K562 (cell line): Measurements from ENCODE around the gene CSNK1D. TPM values are rescaled to one million over a fixed set of nuclear protein-coding genes. Genes with fewer than 3 reads are reported as not detected.

Experiments used
- CC2D1A ChIP-seq: fragments of 450-650 bp; IDR thresholded peaks from 2 replicates; pipeline ENCODE4 v1.6.1; 2017; ENCODE audit warnings: mild to moderate bottlenecking
- CCAR2 ChIP-seq: fragments of 200-400 bp; formaldehyde crosslinking; IDR thresholded peaks from 2 replicates; pipeline ENCODE4 v1.6.1; 2017; ENCODE audit warnings: mild to moderate bottlenecking, low read depth, low read length
- HES1 ChIP-seq: fragments of 450-650 bp; IDR thresholded peaks from 2 replicates; pipeline ENCODE4 v1.6.1; 2016; ENCODE audit warnings: low read depth, mild to moderate bottlenecking, moderate library complexity
- MCM5 ChIP-seq: fragments of 450-650 bp; IDR thresholded peaks from 2 replicates; pipeline ENCODE4 v1.6.1; 2016; ENCODE audit warnings: low read depth
- NR2C2 ChIP-seq, 2 experiments: fragments of 200-800 bp in 1 of 2; sonication (Bioruptor generic) in 1 of 2; sonication (generic) in 1 of 2; formaldehyde crosslinking in 1 of 2; IDR thresholded peaks; 2 replicates each; pipeline versions ENCODE4 v1.6.1 to v1.8.0; 2016 to 2022; ENCODE audit warnings: mild to moderate bottlenecking in 1 of 2, missing compliant biosample characterization in 1 of 2, missing genetic modification characterization in 1 of 2, missing genetic modification reagents in 1 of 2
- RERE ChIP-seq: sonication (generic); formaldehyde crosslinking; IDR thresholded peaks from 2 replicates; pipeline ENCODE4 v1.8.0; 2023; ENCODE audit warnings: missing genetic modification reagents, mild to moderate bottlenecking, borderline replicate concordance
- SMAD3 ChIP-seq: fragments of 450-650 bp; formaldehyde crosslinking; conservative IDR thresholded peaks from 2 replicates; pipeline ENCODE4 v1.4.0; 2020; ENCODE audit warnings: mild to moderate bottlenecking
- TAF9B ChIP-seq: fragments of 450-650 bp; IDR thresholded peaks from 2 replicates; pipeline ENCODE4 v1.6.1; 2018; ENCODE audit warnings: mild to moderate bottlenecking; ENCODE audit not compliant: partially characterized antibody
- polyA plus RNA-seq, 8 experiments: library from polyadenylated mRNA; depleted of rRNA in 4 of 8; stranded (reverse) in 5 of 8; unstranded in 3 of 8; fragments of >200 nt; fragmentation: Nextera tagmentation in 2 of 8; fragmentation: Illumina TruSeq in 1 of 8; extraction: Ambion mirVana in 2 of 8; extraction: Trizol in 1 of 8; gene quantifications; 2 replicates each; pipeline versions ENCODE4 v1.2.1 to v1.2.3, GENCODE V29; 2011 to 2014; ENCODE audit warnings: inconsistent platforms in 1 of 8, missing spikeins in 1 of 8
- total RNA-seq, 7 experiments: library from RNA; depleted of rRNA in 6 of 7; stranded (reverse); fragments of >200 nt in 6 of 7; fragmentation: Illumina TruSeq in 2 of 7; extraction: Trizol in 2 of 7; gene quantifications; 2 replicates each; pipeline versions ENCODE4 v1.2.1 to v1.2.3, GENCODE V29; 2011 to 2021; ENCODE audit warnings: low replicate concordance in 1 of 7
- TF ChIP-seq, protein P1 (sequence below): fragments of 150-350 bp; conservative IDR thresholded peaks from 2 replicates; pipeline ENCODE4 v1.6.1; 2014; ENCODE audit warnings: low read length
- TF ChIP-seq, protein P2 (sequence below): fragments of 450-650 bp; conservative IDR thresholded peaks from 2 replicates; pipeline ENCODE4 v1.6.1; 2016; ENCODE audit warnings: missing genetic modification characterization, low read depth, mild to moderate bottlenecking, control low read depth, missing compliant biosample characterization
- TF ChIP-seq, protein P3 (sequence below): fragments of 250-450 bp; sonication (Bioruptor Pico); IDR thresholded peaks from 2 replicates; pipeline ENCODE4 v1.8.0; 2021; ENCODE audit warnings: moderate library complexity, mild to moderate bottlenecking, inconsistent platforms

CSNK1D gene
- total and polyA plus RNA-seq, 9 of the 15 experiments (the other 6 are each of a cell fraction or from before 2014, with no cell fraction given) = 6.5 to 133 (median 41.3) TPM

DNA sequence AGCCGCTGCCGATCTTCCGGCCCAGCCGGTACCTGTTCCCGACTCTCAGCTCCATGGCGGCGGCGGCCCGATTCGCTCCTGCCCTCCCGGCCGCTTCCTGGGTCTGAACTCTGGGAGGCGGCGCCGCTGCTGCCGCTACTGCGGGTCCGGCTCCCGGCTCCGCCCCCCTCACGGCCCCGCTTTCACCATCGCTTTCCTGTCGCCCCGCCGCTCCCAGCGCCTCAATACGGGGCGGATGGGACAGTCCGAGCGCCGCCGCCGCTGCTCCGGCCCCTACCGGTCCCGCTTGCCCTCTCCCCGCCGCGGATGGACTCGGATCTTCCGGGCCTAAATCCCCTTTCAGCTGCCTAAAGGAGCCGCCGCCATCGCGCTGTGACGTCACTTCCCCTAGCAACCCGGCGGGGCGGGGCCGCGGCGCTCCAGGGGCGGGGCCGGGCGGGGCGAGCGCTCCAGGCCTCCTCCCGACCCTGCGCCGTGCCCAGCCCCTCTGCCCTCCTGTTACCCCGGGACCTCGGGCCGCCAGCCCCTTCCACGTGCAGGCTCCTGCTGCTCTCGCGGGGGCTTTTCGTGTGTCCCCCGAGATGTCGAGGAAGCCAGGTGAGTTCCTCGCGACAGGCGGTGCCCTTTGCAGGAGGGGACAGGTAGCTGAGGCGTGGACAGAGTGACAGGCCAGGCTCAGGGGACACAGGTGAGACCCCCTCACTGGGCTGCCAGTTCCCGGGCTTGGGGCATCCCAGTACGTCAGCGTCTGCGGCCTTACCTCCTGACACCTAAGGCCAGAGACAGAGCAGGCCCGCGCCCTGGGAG is at the start of gene CSNK1D (continued):
- TF ChIP-seq, protein P1, sequence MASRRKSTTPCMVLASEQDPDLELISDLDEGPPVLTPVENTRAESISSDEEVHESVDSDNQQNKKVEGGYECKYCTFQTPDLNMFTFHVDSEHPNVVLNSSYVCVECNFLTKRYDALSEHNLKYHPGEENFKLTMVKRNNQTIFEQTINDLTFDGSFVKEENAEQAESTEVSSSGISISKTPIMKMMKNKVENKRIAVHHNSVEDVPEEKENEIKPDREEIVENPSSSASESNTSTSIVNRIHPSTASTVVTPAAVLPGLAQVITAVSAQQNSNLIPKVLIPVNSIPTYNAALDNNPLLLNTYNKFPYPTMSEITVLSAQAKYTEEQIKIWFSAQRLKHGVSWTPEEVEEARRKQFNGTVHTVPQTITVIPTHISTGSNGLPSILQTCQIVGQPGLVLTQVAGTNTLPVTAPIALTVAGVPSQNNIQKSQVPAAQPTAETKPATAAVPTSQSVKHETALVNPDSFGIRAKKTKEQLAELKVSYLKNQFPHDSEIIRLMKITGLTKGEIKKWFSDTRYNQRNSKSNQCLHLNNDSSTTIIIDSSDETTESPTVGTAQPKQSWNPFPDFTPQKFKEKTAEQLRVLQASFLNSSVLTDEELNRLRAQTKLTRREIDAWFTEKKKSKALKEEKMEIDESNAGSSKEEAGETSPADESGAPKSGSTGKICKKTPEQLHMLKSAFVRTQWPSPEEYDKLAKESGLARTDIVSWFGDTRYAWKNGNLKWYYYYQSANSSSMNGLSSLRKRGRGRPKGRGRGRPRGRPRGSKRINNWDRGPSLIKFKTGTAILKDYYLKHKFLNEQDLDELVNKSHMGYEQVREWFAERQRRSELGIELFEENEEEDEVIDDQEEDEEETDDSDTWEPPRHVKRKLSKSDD = no peak
- TF ChIP-seq CC2D1A (no peak), SMAD3 (no peak), TAF9B (peak; percentile 90), HES1 (no peak), CCAR2 (no peak), NR2C2 (CRISPR knock-in tag; IDR thresholded peaks at IDR 0.05) (no peak), NR2C2 (tag; IDR thresholded peaks at IDR 0.05) (peak; percentile 19; the same call in 1 of the 2 replicates), MCM5 (no peak), RERE (CRISPR knock-in tag) (no peak)
- TF ChIP-seq, protein P2, sequence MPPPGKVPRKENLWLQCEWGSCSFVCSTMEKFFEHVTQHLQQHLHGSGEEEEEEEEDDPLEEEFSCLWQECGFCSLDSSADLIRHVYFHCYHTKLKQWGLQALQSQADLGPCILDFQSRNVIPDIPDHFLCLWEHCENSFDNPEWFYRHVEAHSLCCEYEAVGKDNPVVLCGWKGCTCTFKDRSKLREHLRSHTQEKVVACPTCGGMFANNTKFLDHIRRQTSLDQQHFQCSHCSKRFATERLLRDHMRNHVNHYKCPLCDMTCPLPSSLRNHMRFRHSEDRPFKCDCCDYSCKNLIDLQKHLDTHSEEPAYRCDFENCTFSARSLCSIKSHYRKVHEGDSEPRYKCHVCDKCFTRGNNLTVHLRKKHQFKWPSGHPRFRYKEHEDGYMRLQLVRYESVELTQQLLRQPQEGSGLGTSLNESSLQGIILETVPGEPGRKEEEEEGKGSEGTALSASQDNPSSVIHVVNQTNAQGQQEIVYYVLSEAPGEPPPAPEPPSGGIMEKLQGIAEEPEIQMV (tag) = no peak
- TF ChIP-seq, protein P3, sequence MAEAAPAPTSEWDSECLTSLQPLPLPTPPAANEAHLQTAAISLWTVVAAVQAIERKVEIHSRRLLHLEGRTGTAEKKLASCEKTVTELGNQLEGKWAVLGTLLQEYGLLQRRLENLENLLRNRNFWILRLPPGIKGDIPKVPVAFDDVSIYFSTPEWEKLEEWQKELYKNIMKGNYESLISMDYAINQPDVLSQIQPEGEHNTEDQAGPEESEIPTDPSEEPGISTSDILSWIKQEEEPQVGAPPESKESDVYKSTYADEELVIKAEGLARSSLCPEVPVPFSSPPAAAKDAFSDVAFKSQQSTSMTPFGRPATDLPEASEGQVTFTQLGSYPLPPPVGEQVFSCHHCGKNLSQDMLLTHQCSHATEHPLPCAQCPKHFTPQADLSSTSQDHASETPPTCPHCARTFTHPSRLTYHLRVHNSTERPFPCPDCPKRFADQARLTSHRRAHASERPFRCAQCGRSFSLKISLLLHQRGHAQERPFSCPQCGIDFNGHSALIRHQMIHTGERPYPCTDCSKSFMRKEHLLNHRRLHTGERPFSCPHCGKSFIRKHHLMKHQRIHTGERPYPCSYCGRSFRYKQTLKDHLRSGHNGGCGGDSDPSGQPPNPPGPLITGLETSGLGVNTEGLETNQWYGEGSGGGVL (CRISPR knock-in tag) = no peak
